Epithelial cell of esophagus (primary cell): ENCODE data around the gene STK16.

Source experiments
- DNase-seq: peaks from one replicate; pipeline ENCODE4 v3.0.0; 2010; ENCODE audit warnings: low read depth
- H3K4me3 ChIP-seq: 2 replicates; pipeline ENCODE4 v1.5.1; 2011; ENCODE audit warnings: mild to moderate bottlenecking, low read length, control low read depth
- TF ChIP-seq, protein P1 (sequence below): IDR thresholded peaks from 2 replicates; pipeline ENCODE4 v1.5.1; 2011; ENCODE audit warnings: low read depth, mild to moderate bottlenecking, low read length, control low read depth, inconsistent platforms; ENCODE audit not compliant: insufficient read depth; ENCODE audit errors: missing control alignments

Gene STK16

DNA sequence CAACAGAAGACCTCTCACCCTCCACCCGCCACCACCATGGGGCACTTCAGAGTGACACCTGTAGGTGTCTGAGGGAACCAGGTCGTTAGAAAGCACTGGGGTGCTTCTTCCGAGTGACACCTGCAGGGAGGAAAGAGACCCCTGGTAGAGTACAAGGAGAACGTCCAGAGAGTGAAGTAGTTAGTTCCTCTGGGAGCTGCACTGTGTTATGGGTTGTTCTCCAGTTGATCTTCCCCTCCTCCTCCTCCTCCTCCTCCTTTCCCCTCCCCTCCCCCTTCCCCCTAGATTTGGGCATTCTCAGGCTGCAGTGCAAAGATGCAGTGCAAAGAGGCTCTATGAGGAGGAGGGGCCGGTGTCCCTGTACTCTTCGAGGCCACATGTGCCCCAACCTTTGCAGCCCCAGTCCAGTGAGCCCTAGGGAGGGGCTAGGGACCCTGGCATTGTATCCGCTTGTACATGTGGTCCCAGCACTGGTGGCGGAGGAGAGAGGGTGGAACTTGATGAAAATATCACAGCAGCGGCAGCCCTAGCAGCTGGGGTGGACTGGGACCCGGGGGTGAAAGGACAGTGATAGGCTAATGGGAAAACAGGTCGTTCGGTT lies 34.7 kb downstream of the STK16 start:
- peak overlapping the region; percentile 68 for H3K4me3 ChIP-seq
- TF ChIP-seq, protein P1, sequence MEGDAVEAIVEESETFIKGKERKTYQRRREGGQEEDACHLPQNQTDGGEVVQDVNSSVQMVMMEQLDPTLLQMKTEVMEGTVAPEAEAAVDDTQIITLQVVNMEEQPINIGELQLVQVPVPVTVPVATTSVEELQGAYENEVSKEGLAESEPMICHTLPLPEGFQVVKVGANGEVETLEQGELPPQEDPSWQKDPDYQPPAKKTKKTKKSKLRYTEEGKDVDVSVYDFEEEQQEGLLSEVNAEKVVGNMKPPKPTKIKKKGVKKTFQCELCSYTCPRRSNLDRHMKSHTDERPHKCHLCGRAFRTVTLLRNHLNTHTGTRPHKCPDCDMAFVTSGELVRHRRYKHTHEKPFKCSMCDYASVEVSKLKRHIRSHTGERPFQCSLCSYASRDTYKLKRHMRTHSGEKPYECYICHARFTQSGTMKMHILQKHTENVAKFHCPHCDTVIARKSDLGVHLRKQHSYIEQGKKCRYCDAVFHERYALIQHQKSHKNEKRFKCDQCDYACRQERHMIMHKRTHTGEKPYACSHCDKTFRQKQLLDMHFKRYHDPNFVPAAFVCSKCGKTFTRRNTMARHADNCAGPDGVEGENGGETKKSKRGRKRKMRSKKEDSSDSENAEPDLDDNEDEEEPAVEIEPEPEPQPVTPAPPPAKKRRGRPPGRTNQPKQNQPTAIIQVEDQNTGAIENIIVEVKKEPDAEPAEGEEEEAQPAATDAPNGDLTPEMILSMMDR: peak; percentile 4
- DNase-seq: no peak

- no peak for DNase-seq
- TF ChIP-seq, protein P1: no peak
- no peak overlapping the region for H3K4me3 ChIP-seq
Measured at GRCh38 chr2:219280651-219281050, 35.4 kb downstream of the STK16 start.

- DNase-seq: no peak
- TF ChIP-seq, protein P1: no peak
- H3K4me3 ChIP-seq: no peak overlapping the region
Measured at GRCh38 chr2:219281588-219281987, 36.3 kb downstream of the STK16 start.

DNA sequence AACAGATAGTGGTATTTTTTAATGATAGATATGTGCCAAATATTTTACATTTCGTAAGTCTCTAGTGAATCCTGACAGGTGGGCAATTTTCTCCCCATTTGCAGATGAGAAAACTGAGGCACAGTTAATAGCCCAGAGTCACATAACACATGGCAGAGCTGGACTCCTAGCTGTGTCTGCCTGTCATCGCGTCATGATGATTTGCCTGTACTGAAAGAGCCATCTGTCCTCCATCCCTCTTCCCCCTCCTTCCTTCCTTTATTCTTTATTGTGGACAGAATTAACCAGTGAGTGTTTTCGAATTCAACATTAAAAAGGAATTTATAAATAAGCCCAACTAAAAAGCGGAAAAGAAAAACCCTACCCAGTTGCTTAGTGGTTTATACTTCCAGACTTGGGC lies 37.1 kb downstream of the STK16 start:
- DNase-seq: no peak
- no peak overlapping the region for H3K4me3 ChIP-seq
- TF ChIP-seq, protein P1: no peak

DNA sequence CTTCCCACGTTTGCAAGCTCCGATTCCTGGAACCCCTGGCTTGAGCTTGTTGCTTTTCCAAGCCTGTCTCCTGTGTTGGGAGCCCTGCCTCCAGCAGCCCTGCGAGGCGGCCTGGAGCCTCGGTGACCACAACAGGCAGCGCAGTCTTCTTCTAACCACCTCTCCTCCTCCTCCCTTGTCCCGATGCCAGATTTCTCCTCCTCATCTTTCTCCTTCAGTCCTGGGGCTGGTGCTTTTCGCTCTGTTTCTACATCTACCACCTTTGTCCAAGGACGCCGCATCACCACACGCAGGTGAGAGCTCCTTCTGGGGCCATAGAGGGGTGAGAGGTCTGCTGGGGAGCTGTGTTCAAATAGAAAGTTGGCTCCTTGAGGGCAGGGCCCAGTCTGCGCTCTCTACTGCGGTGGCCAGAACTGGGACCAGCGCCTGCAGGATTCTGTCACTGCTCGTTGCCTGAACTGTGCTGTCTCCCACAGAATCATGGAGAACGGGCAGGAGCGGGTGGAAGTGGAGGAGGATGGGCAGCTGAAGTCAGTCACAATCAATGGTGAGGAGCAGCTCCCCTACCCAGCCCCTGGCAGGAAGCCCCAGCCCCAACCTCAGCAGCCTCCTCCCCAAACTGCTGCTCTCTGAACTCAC lies 37.8 kb downstream of the STK16 start:
- DNase-seq: no peak
- TF ChIP-seq, protein P1: no peak
- H3K4me3 ChIP-seq: no peak overlapping the region

DNA sequence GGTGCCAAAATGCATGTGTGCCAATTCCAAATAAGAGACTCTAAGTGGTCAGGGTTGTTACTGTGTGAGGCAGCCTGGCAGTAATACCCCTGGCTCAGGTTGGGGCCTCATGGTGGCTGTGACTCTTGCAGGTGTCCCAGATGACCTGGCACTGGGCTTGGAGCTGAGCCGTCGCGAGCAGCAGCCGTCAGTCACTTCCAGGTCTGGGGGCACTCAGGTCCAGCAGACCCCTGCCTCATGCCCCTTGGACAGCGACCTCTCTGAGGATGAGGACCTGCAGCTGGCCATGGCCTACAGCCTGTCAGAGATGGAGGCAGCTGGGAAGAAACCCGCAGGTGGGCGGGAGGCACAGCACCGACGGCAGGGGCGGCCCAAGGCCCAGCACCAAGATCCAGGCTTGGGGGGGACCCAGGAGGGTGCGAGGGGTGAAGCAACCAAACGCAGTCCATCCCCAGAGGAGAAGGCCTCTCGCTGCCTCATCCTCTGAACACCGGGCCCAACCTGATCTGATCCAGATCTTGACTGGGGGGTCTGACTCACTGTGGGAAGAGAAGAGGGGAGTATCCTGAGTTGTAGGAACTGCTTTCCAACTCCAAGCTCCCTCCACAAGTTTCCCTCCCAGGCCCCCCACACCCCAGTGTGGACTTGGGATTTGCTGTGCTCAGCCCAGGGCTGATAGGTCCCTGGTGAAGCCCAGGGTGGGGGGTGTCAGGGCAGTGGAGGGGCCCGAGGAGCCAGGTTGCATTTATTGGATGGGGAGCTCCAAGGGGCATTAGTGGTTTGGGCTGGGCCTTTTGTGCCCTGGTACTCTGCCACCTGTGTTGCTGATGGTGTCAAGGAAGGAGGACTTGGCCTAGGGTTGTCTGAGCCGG lies 39.5 kb downstream of the STK16 start:
- H3K4me3 ChIP-seq: no peak overlapping the region
- no peak for DNase-seq
- TF ChIP-seq, protein P1: no peak
